Fibroblast of mammary gland (primary cell): ENCODE measurements around the gene RAB3GAP1.

ENCODE experiments used
- DNase-seq: peaks from one replicate; pipeline ENCODE4 v3.0.0-alpha.2; 2010; ENCODE audit warnings: low read depth
- H3K4me3 ChIP-seq: 2 replicates; pipeline ENCODE4 v1.5.1; 2011; ENCODE audit warnings: low read depth, mild to moderate bottlenecking, low read length, moderate library complexity; ENCODE audit not compliant: control insufficient read depth
- CTCF ChIP-seq: conservative IDR thresholded peaks from 2 replicates; pipeline ENCODE4 v1.5.1; 2011; ENCODE audit warnings: low read depth, low read length, inconsistent platforms; ENCODE audit not compliant: control insufficient read depth, insufficient read depth

Gene RAB3GAP1

GRCh38 chr2:135052042-135052876 is at the start of gene RAB3GAP1:
Gene RAB3GAP1, plus strand, starts transcription at chr2:135052292. Its CDS starts 16 bp downstream, at chr2:135052308.
- peak within 1 kb of the TSS; percentile 98 for H3K4me3 ChIP-seq
- no peak for TF ChIP-seq CTCF
- DNase-seq: peak; percentile 79

GRCh38 chr2:135002836-135003235 is 49.3 kb upstream of the RAB3GAP1 start:
- no peak for DNase-seq
- no peak overlapping the region for H3K4me3 ChIP-seq
- TF ChIP-seq CTCF: no peak

GRCh38 chr2:135004005-135004746 is 47.9 kb upstream of the RAB3GAP1 start:
- TF ChIP-seq CTCF: peak; percentile 94
- DNase-seq: peak; percentile 69

GRCh38 chr2:135005753-135006152 is 46.3 kb upstream of the RAB3GAP1 start:
- no peak overlapping the region for H3K4me3 ChIP-seq
- DNase-seq: no peak
- no peak for TF ChIP-seq CTCF

More at GRCh38 chr2:135004005-135004746, 47.9 kb upstream of the RAB3GAP1 start:
- no peak overlapping the region for H3K4me3 ChIP-seq

- no peak for TF ChIP-seq CTCF
- no peak overlapping the region for H3K4me3 ChIP-seq
- DNase-seq: no peak
Measured at GRCh38 chr2:135009339-135009738, 42.8 kb upstream of the RAB3GAP1 start.

- DNase-seq: no peak
- no peak overlapping the region for H3K4me3 ChIP-seq
- no peak for TF ChIP-seq CTCF
Measured at GRCh38 chr2:135010200-135010942, 41.7 kb upstream of the RAB3GAP1 start.
